Measurements from ENCODE around the gene ETV6. TPM values are rescaled to one million over a fixed set of nuclear protein-coding genes. Genes with fewer than 3 reads are reported as not detected.
A peak's percentile ranks its signal among the peaks of the same experiment; 100 is the strongest.

The ETV6 gene
- total and polyA plus RNA-seq, 9 of the 15 experiments (the other 6 are each of a cell fraction or from before 2014, with no cell fraction given) = 0.81 to 12.7 (median 4.1) TPM

GRCh38 chr12:11716794-11717518 is 67.5 kb downstream of the ETV6 start:
- POLR2A ChIA-PET = interaction anchor here (0.9 kb wide), 1 partner anchor 11 kb away, joined by 4 read pairs; no protein-coding TSS in a partner anchor
- FAIRE-seq = no peak
- Histone ChIP-seq H2AFZ (ENCODE audit: low read depth, low read length) (no peak overlapping the region), H3K9me1 (ENCODE audit: control insufficient read depth, insufficient read depth, low read length) (no peaks in the 10 kb centered on the region), H3K4me2 (ENCODE audit: insufficient read depth, low read length) (no peak overlapping the region), H3K79me2 (ENCODE audit: control insufficient read depth, insufficient read depth, low read length) (no peaks in the 10 kb centered on the region), H3K9ac (ENCODE audit: insufficient read depth in 1 of 2, low read depth in 2 of 2, low read length in 2 of 2) (no peak overlapping the region), H3K27me3 (ENCODE audit: control insufficient read depth in 2 of 2, insufficient read depth in 2 of 2, low read length in 2 of 2) (no peaks in the 10 kb centered on the region), H3K27ac (ENCODE audit: extremely low read depth, low read depth, low read length) (no peak overlapping the region), H3K36me3 (ENCODE audit: control insufficient read depth, insufficient read depth, low read length) (no peaks in the 10 kb centered on the region), H4K20me1 (replicated peaks; ENCODE audit: control insufficient read depth, insufficient read depth, low read length) (no peaks in the 10 kb centered on the region), H3K4me1 (replicated peaks in 1 of 2; ENCODE audit: control insufficient read depth in 2 of 2, insufficient read depth in 2 of 2, low read length in 2 of 2) (no peaks in the 10 kb centered on the region), H3K9me3 (replicated peaks; ENCODE audit: control insufficient read depth, insufficient read depth, low read depth, low read length) (no peaks in the 10 kb centered on the region), H3K4me3 (no peak overlapping the region)
- no peak for ATAC-seq
- no TSS peak for BruUV-seq (replicated peaks)
- TF ChIP-seq CEBPG (CRISPR knock-in tag; IDR thresholded peaks at IDR 0.05) (0 out of 2 replicates have a peak, but pooled peaks have one; percentile 11), CEBPG (tag; conservative IDR thresholded peaks at IDR 0.05 in 1 of 2, IDR thresholded peaks at IDR 0.05 in 1 of 2) (peak in 1 of 2 experiments; percentile 63; a peak in 2 of 4 replicates), MECOM (CRISPR knock-in tag; IDR thresholded peaks at IDR 0.05) (no peak), NRF1 (conservative IDR thresholded peaks at IDR 0.05 in 1 of 2, IDR thresholded peaks at IDR 0.05 in 1 of 2) (peak; percentile 8 to 31; a peak in 1 of 4 replicates), CEBPB (tag; IDR thresholded peaks at IDR 0.05) (no peak), ATF7 (IDR thresholded peaks at IDR 0.05) (no peak), CCNT2 (IDR thresholded peaks at IDR 0.05; ENCODE audit: borderline replicate concordance, extremely low read depth, insufficient read length, low read depth, low read length) (no peak), RFX7 (CRISPR knock-in tag; IDR thresholded peaks at IDR 0.05) (no peak), ZHX1 (conservative IDR thresholded peaks at IDR 0.05; ENCODE audit: low read length) (no peak), ZBTB33 (CRISPR knock-in tag; IDR thresholded peaks at IDR 0.05) (peak; percentile 75), ETV1 (tag; conservative IDR thresholded peaks at IDR 0.05; ENCODE audit: low read depth) (0 out of 2 replicates have a peak, but pooled peaks have one; percentile 33)
- TF ChIP-seq, protein P1, sequence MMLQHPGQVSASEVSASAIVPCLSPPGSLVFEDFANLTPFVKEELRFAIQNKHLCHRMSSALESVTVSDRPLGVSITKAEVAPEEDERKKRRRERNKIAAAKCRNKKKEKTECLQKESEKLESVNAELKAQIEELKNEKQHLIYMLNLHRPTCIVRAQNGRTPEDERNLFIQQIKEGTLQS (IDR thresholded peaks at IDR 0.05) = peak; percentile 30; the same call in 1 of the 2 replicates
- TF ChIP-seq, protein P1 (CRISPR knock-in tag; conservative IDR thresholded peaks at IDR 0.05) = no peak
- CTCF ChIA-PET (ENCODE audit: low intra/inter-chr PET ratio) = no interaction called here
- intact Hi-C loops (cut with micrococcal nuclease) = no loop called here
- 68% methylated on average over 8 of the region's 8 CpGs for WGBS (ENCODE audit: insufficient coverage, low coverage, missing lambda C conversion rate)
- no peak for DNase-seq (ENCODE audit: extremely low read depth in 1 of 4, low spot score in 3 of 4)
- in situ Hi-C loops (cut with MboI) = no loop called here
